ENCODE results near the gene ZNF414. TPM values are rescaled to one million over a fixed set of nuclear protein-coding genes. Genes with fewer than 3 reads are reported as not detected.
A peak's percentile ranks its signal among the peaks of the same experiment; 100 is the strongest.
"Not testable (repeated sequence)": the region's sequence is repeated elsewhere in the genome, so short reads cannot be mapped to it uniquely, and the experiment has no call there.

The ZNF414 gene
- polyA plus RNA-seq, 4 donors: 18.8 to 27.0 (median 23.6) TPM

- no peak for DNase-seq (ENCODE audit: low read depth in 4 of 4, low spot score in 3 of 4)
These were observed 4.6 kb upstream of the ZNF414 start for GRCh38 chr19:8518536-8518935.

GRCh38 chr19:8517551-8518442 lies 3.8 kb upstream of the ZNF414 start:
- no peak for DNase-seq (ENCODE audit: low read depth in 4 of 4, low spot score in 3 of 4)

DNA sequence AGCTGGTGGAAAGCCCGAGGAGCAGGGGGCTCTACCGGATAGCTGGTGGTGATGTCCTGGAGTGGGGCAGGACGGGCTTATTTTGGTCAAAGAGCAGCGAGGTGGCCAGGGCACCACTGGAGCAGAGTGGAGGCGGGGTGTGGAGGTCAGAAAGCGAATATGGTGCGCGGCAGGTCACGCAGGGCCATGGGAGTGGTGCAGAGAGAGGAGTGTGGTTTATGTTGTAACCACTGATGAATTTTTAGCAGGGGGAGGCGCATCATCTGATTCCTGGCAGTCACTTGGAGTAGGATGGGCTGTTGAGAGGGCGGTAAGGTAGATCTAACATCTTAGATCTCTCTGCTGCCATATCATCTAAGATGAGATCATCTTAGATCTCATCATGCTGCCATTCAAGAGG lies 1.4 kb upstream of the ZNF414 start:
- DNase-seq (ENCODE audit: low read depth in 4 of 4, low spot score in 3 of 4): no peak

DNA sequence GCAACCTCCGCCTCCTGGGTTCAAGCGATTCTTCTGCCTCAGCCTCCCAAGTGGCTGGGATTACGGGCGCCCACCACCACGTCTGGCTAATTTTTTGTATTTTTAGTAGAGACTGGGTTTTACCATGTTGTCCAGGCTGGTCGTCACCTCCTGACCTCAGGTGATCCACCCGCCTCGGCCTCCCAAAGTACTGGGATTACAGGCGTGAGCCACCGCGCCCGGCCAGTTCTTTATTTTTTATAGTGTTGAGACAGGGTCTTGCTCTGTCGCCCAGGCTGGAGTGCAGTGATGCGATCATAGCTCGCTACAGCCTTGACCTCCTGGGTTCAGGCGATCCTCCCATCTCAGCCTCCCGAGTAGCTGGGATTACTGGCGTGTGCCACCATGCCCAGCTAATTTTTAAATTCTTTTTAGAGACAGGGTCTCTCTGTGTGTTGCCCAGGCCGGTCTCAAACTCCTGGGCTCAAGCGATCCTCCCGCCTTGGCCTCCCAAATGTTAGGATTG lies 590 bp upstream of the ZNF414 start:
- DNase-seq (ENCODE audit: low read depth in 4 of 4, low spot score in 3 of 4): not testable (repeated sequence)

GRCh38 chr19:8513036-8513686 lies 806 bp downstream of the ZNF414 start:
- no peak for DNase-seq (ENCODE audit: low read depth in 4 of 4, low spot score in 3 of 4)

GRCh38 chr19:8512115-8512967 lies 1.6 kb downstream of the ZNF414 start:
- no peak for DNase-seq (ENCODE audit: low read depth in 4 of 4, low spot score in 3 of 4)

GRCh38 chr19:8511573-8512101 lies 2.3 kb downstream of the ZNF414 start:
- DNase-seq (ENCODE audit: low read depth in 4 of 4, low spot score in 3 of 4): no peak

GRCh38 chr19:8510589-8511115 lies 3.3 kb downstream of the ZNF414 start:
- DNase-seq (ENCODE audit: low read depth in 4 of 4, low spot score in 3 of 4): no peak

DNA sequence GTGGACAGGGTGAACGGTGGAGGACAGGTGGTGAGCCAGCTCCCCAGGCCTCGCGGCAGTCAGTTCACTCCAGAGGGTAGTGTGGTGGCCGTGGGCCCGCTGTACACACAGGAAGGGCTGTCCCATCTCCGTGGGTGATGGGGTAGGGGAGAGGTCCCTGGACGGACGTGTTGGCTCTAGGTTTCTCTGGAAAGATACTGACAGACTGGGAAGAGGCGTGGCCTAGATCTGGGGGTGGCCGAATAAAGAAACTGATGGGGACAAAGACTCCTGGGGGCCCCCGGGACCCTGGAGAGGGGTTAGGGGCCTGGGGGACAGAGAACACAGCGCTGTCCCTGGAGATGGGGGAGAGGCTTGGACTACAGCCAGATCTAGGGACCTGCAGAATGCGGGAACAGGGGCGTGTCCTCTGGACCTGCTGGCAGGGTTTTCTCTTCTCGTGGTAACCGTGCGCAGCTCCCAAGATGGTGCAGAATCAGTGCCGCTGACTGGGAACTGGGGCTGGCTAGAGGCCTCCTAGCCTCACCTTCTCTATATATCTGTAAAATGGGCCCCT lies 7.5 kb downstream of the ZNF414 start:
- DNase-seq (ENCODE audit: low read depth in 4 of 4, low spot score in 3 of 4): no peak

- DNase-seq (ENCODE audit: low read depth in 4 of 4, low spot score in 3 of 4): peak; percentile 67 to 77 (median 68)
These were observed 8.1 kb downstream of the ZNF414 start for GRCh38 chr19:8505680-8506401.

GRCh38 chr19:8504919-8505318 lies 9.0 kb downstream of the ZNF414 start:
- DNase-seq (ENCODE audit: low read depth in 4 of 4, low spot score in 3 of 4): no peak

GRCh38 chr19:8504171-8504570 lies 9.8 kb downstream of the ZNF414 start:
- DNase-seq (ENCODE audit: low read depth in 4 of 4, low spot score in 3 of 4): no peak

GRCh38 chr19:8503510-8503909 lies 10.5 kb downstream of the ZNF414 start:
- no peak for DNase-seq (ENCODE audit: low read depth in 4 of 4, low spot score in 3 of 4)

DNA sequence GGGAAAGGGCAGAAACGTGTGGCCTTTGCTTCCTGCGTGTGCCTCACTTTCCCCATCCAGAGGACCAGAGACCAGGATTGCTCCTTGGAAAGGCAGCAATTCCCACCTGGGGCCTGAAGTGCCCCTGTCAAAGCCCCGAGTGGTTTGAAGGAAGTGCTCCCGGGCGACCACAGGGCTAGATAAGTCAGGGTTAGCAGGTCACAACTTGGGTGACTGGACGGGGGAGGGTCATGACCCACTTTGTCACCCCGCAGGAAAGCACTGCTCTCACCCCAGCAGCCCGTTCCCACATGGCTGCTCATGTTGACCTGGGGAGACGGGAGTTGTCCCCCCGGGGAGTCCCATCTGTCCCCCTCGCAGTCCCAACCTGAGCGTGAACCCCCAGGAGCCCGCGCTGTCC lies 12.0 kb downstream of the ZNF414 start:
- DNase-seq (ENCODE audit: low read depth in 4 of 4, low spot score in 3 of 4): no peak

DNA sequence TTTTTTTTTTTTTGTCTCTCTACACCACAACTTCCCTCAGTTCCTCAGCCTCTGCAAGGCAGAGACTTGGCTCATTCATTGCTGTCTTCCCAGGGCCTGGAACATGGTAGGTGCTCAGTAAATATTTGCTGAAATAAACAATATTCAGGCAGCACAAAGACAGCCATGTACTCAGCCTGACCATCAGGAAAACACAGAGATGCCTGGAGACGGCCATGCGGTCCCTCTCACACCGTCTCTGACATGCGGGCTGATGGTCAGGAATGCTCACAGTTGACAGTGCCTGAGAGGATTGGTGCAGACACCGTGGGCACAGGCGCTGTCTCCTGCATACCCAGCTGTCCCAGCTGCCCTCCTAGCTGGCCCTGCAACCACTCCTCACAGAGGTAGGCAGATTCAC lies 12.5 kb downstream of the ZNF414 start:
- no peak for DNase-seq (ENCODE audit: low read depth in 4 of 4, low spot score in 3 of 4)

GRCh38 chr19:8500158-8500557 lies 13.8 kb downstream of the ZNF414 start:
- no peak for DNase-seq (ENCODE audit: low read depth in 4 of 4, low spot score in 3 of 4)

GRCh38 chr19:8499048-8499833 lies 14.7 kb downstream of the ZNF414 start:
- no peak for DNase-seq (ENCODE audit: low read depth in 4 of 4, low spot score in 3 of 4)

DNA sequence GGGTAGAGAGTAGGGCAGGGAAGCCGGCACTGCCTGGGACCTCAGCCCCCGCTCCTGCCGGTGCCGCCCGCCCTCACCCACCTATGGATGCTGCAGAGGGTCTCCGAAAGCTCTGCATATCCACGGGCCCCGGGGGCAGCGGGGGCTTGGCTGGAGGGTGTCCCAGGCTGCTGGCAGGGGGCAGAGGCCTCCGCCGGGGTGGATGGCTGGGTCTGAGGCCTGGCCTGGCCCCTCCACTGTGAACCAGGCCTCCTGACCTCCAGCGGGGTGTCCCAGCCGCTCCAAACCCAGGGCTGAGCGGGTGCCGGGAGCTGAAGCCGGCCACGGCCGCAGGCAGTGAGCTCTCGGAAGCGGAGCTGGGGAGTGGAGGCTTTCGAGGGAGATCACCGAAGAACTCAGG lies 15.7 kb downstream of the ZNF414 start:
- DNase-seq (ENCODE audit: low read depth in 4 of 4, low spot score in 3 of 4): no peak

GRCh38 chr19:8494158-8494557 lies 19.8 kb downstream of the ZNF414 start:
- no peak for DNase-seq (ENCODE audit: low read depth in 4 of 4, low spot score in 3 of 4)

Data from right renal pelvis (tissue), 4 donors.